GM18868 (cell line): ENCODE data around the gene ATRAID.

ENCODE experiments used
- ATAC-seq: cut with Tn5 transposase; IDR thresholded peaks from one replicate; pipeline ENCODE4 v1.9.1; 2021; ENCODE audit warnings: mild to moderate bottlenecking, moderate library complexity; ENCODE audit not compliant: unreplicated experiment

Gene ATRAID

GRCh38 chr2:27217173-27218121 lies 5.6 kb downstream of the ATRAID start, which contains the start of gene CAD:
CAD (plus strand) TSS chr2:27217369; CDS start chr2:27217552, 183 bp downstream.
- peak; percentile 83 for ATAC-seq

- no peak for ATAC-seq
Measured at GRCh38 chr2:27218614-27219013, 6.8 kb downstream of the ATRAID start.

DNA sequence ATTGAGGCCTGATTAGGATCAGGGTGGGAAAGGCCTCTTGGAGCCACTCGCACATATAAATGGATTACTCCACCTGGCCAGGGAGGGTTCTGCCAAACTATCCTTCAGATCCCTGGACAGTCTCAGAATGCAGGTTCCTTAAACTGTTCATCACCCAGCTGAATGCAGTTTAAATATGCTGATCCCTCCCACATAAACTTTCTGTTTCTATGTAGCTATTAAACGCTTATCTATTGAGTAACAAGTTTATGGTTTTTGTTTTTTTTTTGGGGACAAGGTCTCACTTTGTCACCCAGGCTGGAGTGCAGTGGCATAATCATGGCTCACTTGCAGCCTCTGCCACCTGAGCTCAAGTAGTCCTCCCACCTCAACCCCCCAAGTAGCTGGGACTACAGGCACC lies 7.2 kb downstream of the ATRAID start:
- no peak for ATAC-seq

GRCh38 chr2:27220091-27220490 lies 8.2 kb downstream of the ATRAID start:
- no peak for ATAC-seq

DNA sequence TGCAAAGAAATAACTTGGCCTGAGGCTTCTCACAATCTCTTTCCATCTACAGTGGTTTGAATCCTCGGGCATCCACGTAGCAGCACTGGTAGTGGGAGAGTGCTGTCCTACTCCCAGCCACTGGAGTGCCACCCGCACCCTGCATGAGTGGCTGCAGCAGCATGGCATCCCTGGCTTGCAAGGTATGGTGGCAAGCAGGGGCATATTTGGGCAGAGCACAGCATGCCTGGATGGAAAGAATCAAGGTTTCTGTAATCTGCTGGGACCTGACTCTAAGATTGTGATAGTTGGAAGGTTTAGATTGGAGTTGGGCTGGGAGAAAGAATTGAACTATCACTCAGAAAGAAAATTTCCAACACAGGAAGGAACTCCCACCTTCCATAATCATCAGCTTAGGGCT lies 9.3 kb downstream of the ATRAID start:
- no peak for ATAC-seq

GRCh38 chr2:27222407-27222806 lies 10.6 kb downstream of the ATRAID start:
- no peak for ATAC-seq

GRCh38 chr2:27223416-27223815 lies 11.6 kb downstream of the ATRAID start:
- no peak for ATAC-seq

DNA sequence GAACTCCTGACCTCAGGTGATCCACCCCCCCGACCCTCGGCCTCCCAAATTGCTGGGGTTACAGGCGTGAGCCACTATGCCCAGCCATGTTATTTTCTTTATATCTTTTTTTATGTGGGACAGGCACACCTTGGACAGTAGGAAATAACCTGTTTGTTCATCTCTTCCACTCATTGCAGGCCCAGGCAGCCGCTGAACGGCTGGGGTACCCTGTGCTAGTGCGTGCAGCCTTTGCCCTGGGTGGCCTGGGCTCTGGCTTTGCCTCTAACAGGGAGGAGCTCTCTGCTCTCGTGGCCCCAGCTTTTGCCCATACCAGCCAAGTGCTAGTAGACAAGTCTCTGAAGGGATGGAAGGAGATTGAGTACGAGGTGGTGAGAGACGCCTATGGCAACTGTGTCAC lies 13.7 kb downstream of the ATRAID start:
- no peak for ATAC-seq

DNA sequence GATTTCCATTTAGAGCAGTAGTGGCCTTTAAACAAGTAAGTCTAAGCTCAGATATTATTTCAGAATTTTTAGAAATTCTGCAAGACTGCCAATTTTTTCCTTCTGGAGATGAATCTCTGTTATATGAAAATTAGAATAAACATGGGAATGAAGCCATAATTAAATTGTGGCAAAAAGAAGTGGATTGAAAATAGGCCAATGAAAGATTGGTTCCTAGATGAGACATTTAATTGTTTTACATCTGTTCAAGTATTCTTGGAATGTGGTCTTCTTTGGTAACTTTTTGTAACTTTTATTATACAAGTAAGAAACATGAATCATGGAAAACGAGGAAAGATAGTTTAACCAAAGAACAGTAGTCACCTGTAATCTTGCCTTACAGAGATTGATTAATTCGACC lies 15.7 kb downstream of the ATRAID start:
- no peak for ATAC-seq

DNA sequence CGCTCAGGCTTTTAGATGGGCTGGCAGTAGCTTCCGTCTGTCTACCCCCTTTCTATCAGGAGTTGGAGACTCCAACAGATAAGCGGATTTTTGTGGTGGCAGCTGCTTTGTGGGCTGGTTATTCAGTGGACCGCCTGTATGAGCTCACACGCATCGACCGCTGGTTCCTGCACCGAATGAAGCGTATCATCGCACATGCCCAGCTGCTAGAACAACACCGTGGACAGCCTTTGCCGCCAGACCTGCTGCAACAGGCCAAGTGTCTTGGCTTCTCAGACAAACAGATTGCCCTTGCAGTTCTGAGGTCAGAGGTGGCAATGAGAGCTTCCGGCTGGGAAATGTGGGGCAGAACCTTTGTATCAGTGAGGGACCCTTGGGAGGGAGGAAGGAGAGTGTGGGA lies 20.1 kb downstream of the ATRAID start:
- no peak for ATAC-seq

- ATAC-seq: no peak
Measured at GRCh38 chr2:27233341-27233740, 21.5 kb downstream of the ATRAID start.

- no peak for ATAC-seq
Measured at GRCh38 chr2:27236136-27236535, 24.3 kb downstream of the ATRAID start.

GRCh38 chr2:27236626-27237025 lies 24.8 kb downstream of the ATRAID start:
- no peak for ATAC-seq

- ATAC-seq: no peak
Measured at GRCh38 chr2:27237341-27237945, 25.6 kb downstream of the ATRAID start.

- no peak for ATAC-seq
Measured at GRCh38 chr2:27238976-27239375, 27.1 kb downstream of the ATRAID start.

- no peak for ATAC-seq
Measured at GRCh38 chr2:27240406-27240805, 28.6 kb downstream of the ATRAID start.

- no peak for ATAC-seq
Measured at GRCh38 chr2:27241761-27242613, 30.1 kb downstream of the ATRAID start.

- ATAC-seq: no peak
Measured at GRCh38 chr2:27242614-27242951, 30.7 kb downstream of the ATRAID start.

- ATAC-seq: no peak
Measured at GRCh38 chr2:27243391-27244130, 31.7 kb downstream of the ATRAID start.

GRCh38 chr2:27245116-27245515 lies 33.3 kb downstream of the ATRAID start:
- no peak for ATAC-seq

DNA sequence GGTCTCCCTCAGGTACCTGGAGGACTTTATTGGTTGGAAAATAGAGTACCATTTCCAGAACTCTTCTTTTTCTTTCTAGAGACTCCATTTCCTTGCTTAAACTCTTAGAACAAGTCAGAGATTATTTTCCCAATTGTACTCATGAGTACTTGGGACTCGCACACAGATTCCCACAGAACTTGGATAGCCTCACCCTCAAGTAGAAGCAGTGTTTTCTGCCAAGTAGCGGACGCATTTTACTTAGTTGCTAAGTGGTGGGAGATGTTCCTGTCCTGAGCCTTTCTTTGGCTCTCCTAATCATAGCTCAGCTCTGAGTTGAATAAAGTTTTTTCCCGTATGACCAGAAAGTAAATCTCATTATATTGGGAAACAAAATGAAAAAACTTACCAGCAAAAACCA lies 33.8 kb downstream of the ATRAID start:
- no peak for ATAC-seq
